B cell (primary cell): ENCODE results near the gene FBXO42. TPM values are rescaled to one million over a fixed set of nuclear protein-coding genes. Genes with fewer than 3 reads are reported as not detected.

ENCODE experiments used
- polyA plus RNA-seq: library from polyadenylated mRNA; depleted of rRNA; stranded (reverse); fragments of >200 nt; gene quantifications from 2 replicates; pipeline ENCODE4 v1.2.3, GENCODE V29; 2012
- small RNA-seq: library from RNA; depleted of rRNA; stranded (forward); fragments of <200 nt; gene quantifications from one replicate; pipeline ENCODE3, GENCODE V24; 2012; ENCODE audit warnings: low replicate concordance, low read depth; ENCODE audit not compliant: insufficient read length
- total RNA-seq, 2 donors: library from RNA; stranded (reverse); fragments of 120-200 nt in 1 of 2; gene quantifications; 1 replicate in 1 of 2; 2 replicates in 1 of 2; pipeline versions ENCODE4 v1.2.3 to v1.2.4, GENCODE V29; 2013 to 2022

Gene FBXO42
- total and polyA plus RNA-seq, 2 donors (not counting 1 experiment from before 2014, with no cell fraction given): 17.2 to 33.1 TPM

Small RNAs within 50 kb of the gene (small RNA-seq; reads per million reads assigned to genes)
- gene MT1XP1: not detected

Other genes with a start within 250 kb of the FBXO42 start
- 0.12 and 0.46 TPM in 2 replicates for gene EPHA2, start 196.4 kb downstream of the FBXO42 start, total RNA-seq
- 0.06 TPM in 1 of 2 replicates, not detected in the other for gene EPHA2, start 196.4 kb downstream of the FBXO42 start, polyA plus RNA-seq
- gene ARHGEF19, start 139.8 kb downstream of the FBXO42 start, total RNA-seq: 13.9 and 14.5 TPM in 2 replicates
- gene ARHGEF19, start 139.8 kb downstream of the FBXO42 start, polyA plus RNA-seq: 15.3 and 20.9 TPM in 2 replicates
- gene CPLANE2, start 115.3 kb downstream of the FBXO42 start, total RNA-seq: 11.1 and 14.3 TPM in 2 replicates
- 5.7 and 6.3 TPM in 2 replicates for gene CPLANE2, start 115.3 kb downstream of the FBXO42 start, polyA plus RNA-seq
- gene SZRD1, start 14.8 kb upstream of the FBXO42 start, total RNA-seq: 109 and 110 TPM in 2 replicates
- gene SZRD1, start 14.8 kb upstream of the FBXO42 start, polyA plus RNA-seq: 91.3 and 92.4 TPM in 2 replicates
- not detected in 2 replicates for gene SPATA21, start 84.9 kb upstream of the FBXO42 start, total RNA-seq
- gene SPATA21, start 84.9 kb upstream of the FBXO42 start, polyA plus RNA-seq: 0.01 TPM in 1 of 2 replicates, not detected in the other
- gene NECAP2, start 88.2 kb upstream of the FBXO42 start, total RNA-seq: 77.3 and 78.5 TPM in 2 replicates
- gene NECAP2, start 88.2 kb upstream of the FBXO42 start, polyA plus RNA-seq: 70.4 and 81.5 TPM in 2 replicates
- 4,377 and 4,541 TPM in 2 replicates for gene RNU1-1, start 161.8 kb upstream of the FBXO42 start, total RNA-seq
- gene RNU1-1, start 161.8 kb upstream of the FBXO42 start, polyA plus RNA-seq: not detected in 2 replicates